Smooth muscle cell of the umbilical artery (primary cell): ENCODE results near the gene RAB23. TPM values are rescaled to one million over a fixed set of nuclear protein-coding genes. Genes with fewer than 3 reads are reported as not detected.

ENCODE experiments used
- total RNA-seq: library from RNA; depleted of rRNA; stranded (reverse); fragments of >200 nt; gene quantifications from 2 replicates; pipeline ENCODE4 v1.2.3, GENCODE V29; 2014

The RAB23 gene
- total RNA-seq, result 57.7 and 59.1 TPM in 2 replicates

DNA sequence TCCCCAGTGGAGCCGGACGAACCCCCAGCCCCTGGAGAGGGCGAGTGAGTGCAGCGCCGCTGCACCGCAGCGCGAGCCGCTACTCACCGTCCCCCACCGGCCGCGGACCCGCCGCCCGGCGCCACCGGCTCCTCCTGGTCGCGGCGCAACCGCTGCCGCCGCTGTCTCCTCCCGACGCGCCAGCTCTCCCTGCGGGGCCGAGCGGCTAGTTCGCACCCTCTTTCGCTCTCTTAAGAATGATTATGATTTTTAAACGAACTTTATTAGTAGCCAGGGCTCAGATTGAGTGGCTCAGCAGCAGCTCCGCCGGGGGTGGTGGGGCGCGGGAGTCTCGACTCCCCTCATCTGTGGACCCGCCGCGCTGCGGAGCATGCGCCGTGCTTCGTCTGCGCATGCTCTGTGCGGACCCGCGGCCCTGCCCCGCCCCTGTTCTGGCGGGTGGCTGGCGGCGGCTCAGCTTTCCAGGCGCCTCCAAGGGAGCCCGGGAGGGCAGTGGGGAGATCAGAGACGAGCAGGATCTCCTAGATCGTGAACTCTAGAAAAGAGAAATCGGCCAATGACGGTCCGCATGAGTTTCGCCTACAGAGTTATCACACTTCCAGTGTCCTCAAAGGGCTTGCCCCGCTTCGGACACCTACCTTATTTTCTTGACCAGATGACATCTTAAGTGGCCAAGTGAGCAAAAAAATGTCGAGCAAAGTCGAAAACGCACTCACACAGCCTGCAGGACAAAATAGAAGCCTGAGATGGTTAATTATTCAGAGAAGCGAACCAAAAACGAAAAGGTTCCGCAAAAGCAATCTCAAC, at the start of gene RAB23:
RAB23 (minus strand) TSS at position 372 of the 807 bp plus-strand sequence. CDS start 11,927 bp downstream, outside the sequence.

DNA sequence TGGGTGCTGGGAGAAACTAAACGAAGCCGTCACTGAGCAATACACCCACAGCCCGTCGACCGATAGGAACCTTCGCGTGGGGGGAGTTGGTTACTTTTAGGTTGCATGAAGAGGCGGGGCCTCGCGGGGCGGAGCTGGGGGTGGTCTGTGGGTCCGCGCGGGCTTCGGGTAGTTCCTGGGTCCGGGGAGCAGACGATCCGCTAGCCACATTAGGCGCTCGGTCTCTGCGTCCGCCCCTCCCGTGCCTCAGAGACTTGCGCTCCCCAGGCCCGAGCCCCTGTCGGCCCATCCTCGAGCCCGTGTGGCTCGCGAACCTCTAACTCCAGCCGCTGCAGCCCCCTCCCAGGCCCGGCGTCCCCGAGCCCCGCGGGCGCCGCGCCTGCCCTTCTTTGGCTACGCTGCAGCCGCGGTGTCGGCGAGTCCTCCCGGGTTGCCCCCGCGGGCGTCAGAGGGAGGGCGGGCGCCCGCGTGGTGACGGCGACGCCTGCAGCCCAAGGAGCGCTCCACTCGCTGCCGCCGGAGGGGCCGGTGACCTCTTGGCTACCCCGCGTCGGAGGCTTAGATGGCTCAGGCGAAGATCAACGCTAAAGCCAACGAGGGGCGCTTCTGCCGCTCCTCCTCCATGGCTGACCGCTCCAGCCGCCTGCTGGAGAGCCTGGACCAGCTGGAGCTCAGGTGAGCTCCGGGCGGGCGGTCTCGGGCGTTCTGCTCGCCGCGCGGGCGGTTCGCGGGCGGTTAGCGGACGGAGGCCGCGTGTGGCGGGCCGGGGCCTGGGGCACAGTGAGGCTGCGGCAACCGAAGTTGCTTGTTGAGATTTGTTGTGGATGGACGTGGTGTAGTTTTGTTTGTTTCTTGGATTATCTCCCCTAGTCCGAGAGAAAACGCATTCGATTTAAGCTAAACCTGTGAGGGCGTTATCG, 49.7 kb downstream of the RAB23 start, which contains the start of gene BAG2:
BAG2 (plus strand) TSS at position 191 of the 920 bp plus-strand sequence; CDS start at position 563, 372 bp downstream.

Other genes with a start within 250 kb of the RAB23 start
- gene KIAA1586, start 175.6 kb downstream of the RAB23 start, total RNA-seq, result 17.4 and 19.9 TPM in 2 replicates
- 70.7 and 86.0 TPM in 2 replicates for gene ZNF451, start 132.1 kb downstream of the RAB23 start, total RNA-seq
- 27.9 and 32.1 TPM in 2 replicates for gene BAG2, start 50.0 kb downstream of the RAB23 start, total RNA-seq
- 17.5 and 29.3 TPM in 2 replicates for gene PRIM2, start 95.3 kb upstream of the RAB23 start, total RNA-seq